Measurements from ENCODE around the gene BCL6. TPM values are rescaled to one million over a fixed set of nuclear protein-coding genes. Genes with fewer than 3 reads are reported as not detected.

BCL6 gene
- total and polyA plus RNA-seq, 10 of the 15 experiments (the other 5 are each of a cell fraction or from before 2014, with no cell fraction given) = 0.04 to 0.85 (median 0.15) TPM

GRCh38 chr3:187728248-187728647 is 17.0 kb downstream of the BCL6 start (continued):
- TF ChIP-seq ZNF622 (IDR thresholded peaks at IDR 0.05) = no peak

- Histone ChIP-seq H3K36me3 (ENCODE audit: control insufficient read depth in 2 of 2, insufficient read depth in 2 of 2, low read length in 1 of 2) (no peaks in the 10 kb centered on the region; a peak in 1 of 4 replicates), H3K9ac (ENCODE audit: control insufficient read depth, insufficient read depth, low read length) (no peak overlapping the region), H3K9me3 (replicated peaks; ENCODE audit: control insufficient read depth, insufficient read depth, low read length) (no peaks in the 10 kb centered on the region), H3K27ac (ENCODE audit: control insufficient read depth, insufficient read depth) (no peak overlapping the region), H4K20me1 (ENCODE audit: control insufficient read depth, insufficient read depth) (no peaks in the 10 kb centered on the region), H3K4me2 (ENCODE audit: control insufficient read depth, insufficient read depth) (no peak overlapping the region), H2AFZ (ENCODE audit: control insufficient read depth, low read depth, low read length) (no peak overlapping the region), H3K27me3 (replicated peaks in 1 of 2; ENCODE audit: control insufficient read depth in 2 of 2, insufficient read depth in 2 of 2, low read length in 1 of 2) (peaks cover 0 to 3% of the 10 kb centered on the region in 2 experiments; a peak in 3 of 4 replicates), H3K79me2 (ENCODE audit: control insufficient read depth, insufficient read depth, low read length) (no peaks in the 10 kb centered on the region), H3K4me3 (no peak overlapping the region), H3K4me1 (ENCODE audit: control insufficient read depth, insufficient read depth, low read length) (no peaks in the 10 kb centered on the region)
- ChIA-PET CTCF (interaction anchor here (1.0 kb wide), 1 partner anchor 12 kb away, joined by 4 read pairs; no protein-coding TSS in a partner anchor), POLR2A (no interaction called here), SMC1A (ENCODE audit: uncharacterized antibody, unreplicated experiment) (interaction anchor here (1.1 kb wide), 1 partner anchor 14 kb away, joined by 4 read pairs; no protein-coding TSS in a partner anchor), RAD21 (ENCODE audit: unreplicated experiment) (no interaction called here)
- no TSS peak for BruUV-seq (replicated peaks)
- FAIRE-seq (no peak), ATAC-seq (no peak), DNase-seq (ENCODE audit: low read depth, low spot score) (no peak)
- in situ Hi-C loops (cut with MboI) (no loop called here), intact Hi-C loops (cut with micrococcal nuclease; ENCODE audit: unreplicated experiment) (no loop called here)
- whole genome bisulfite sequencing (ENCODE audit: insufficient coverage, insufficient replicate concordance, low lambda C conversion rate, missing lambda C conversion rate) = 32% methylated on average over 13 of the region's 13 CpGs
- TF ChIP-seq NKRF (conservative IDR thresholded peaks at IDR 0.05) (no peak), CUX1 (IDR thresholded peaks at IDR 0.05; ENCODE audit: insufficient replicate concordance, low read depth, low read length) (no peak), EP300 (IDR thresholded peaks at IDR 0.05; ENCODE audit: borderline replicate concordance in 1 of 2, control insufficient read depth in 1 of 2, low read depth in 2 of 2, low read length in 2 of 2) (no peak), IKZF2 (IDR thresholded peaks at IDR 0.05) (no peak), ASH2L (IDR thresholded peaks at IDR 0.05; ENCODE audit: borderline replicate concordance, low read depth) (no peak), RAD51 (IDR thresholded peaks at IDR 0.05) (no peak), MXI1 (IDR thresholded peaks at IDR 0.05; ENCODE audit: low read depth, low read length) (no peak), HSF1 (IDR thresholded peaks at IDR 0.05; ENCODE audit: low read depth, low read length) (no peak), ZBTB33 (IDR thresholded peaks at IDR 0.05) (no peak)
Observed at GRCh38 chr3:187726564-187726963, 18.7 kb downstream of the BCL6 start.
